Measurements from ENCODE around the gene SEMA6B.
"Not testable (repeated sequence)": the region's sequence is repeated elsewhere in the genome, so short reads cannot be mapped to it uniquely, and the experiment has no call there.

The SEMA6B gene

GRCh38 chr19:4559569-4559968 is at the start of gene SEMA6B:
Gene SEMA6B, minus strand, starts transcription at chr19:4559684. Its CDS starts 1,227 bp downstream, at chr19:4558457.
- no peak for DNase-seq (ENCODE audit: low read depth)

GRCh38 chr19:4606921-4607678 is 47.6 kb upstream of the SEMA6B start:
- DNase-seq (ENCODE audit: low read depth): no peak

GRCh38 chr19:4606181-4606580 is 46.7 kb upstream of the SEMA6B start:
- no peak for DNase-seq (ENCODE audit: low read depth)

GRCh38 chr19:4604912-4605311 is 45.4 kb upstream of the SEMA6B start:
- no peak for DNase-seq (ENCODE audit: low read depth)

GRCh38 chr19:4602915-4603314 is 43.4 kb upstream of the SEMA6B start:
- DNase-seq (ENCODE audit: low read depth): no peak

- DNase-seq (ENCODE audit: low read depth): no peak
These were observed 42.8 kb upstream of the SEMA6B start for GRCh38 chr19:4602173-4602788.

- no peak for DNase-seq (ENCODE audit: low read depth)
These were observed 41.4 kb upstream of the SEMA6B start for GRCh38 chr19:4600893-4601292.

- no peak for DNase-seq (ENCODE audit: low read depth)
These were observed 40.6 kb upstream of the SEMA6B start for GRCh38 chr19:4600082-4600481.

- DNase-seq (ENCODE audit: low read depth): no peak
These were observed 39.2 kb upstream of the SEMA6B start for GRCh38 chr19:4598712-4599111.

- no peak for DNase-seq (ENCODE audit: low read depth)
These were observed 38.6 kb upstream of the SEMA6B start for GRCh38 chr19:4597975-4598671.

GRCh38 chr19:4597278-4597974 is 37.9 kb upstream of the SEMA6B start:
- DNase-seq (ENCODE audit: low read depth): no peak

- DNase-seq (ENCODE audit: low read depth): no peak
These were observed 36.8 kb upstream of the SEMA6B start for GRCh38 chr19:4596033-4596904.

- not testable (repeated sequence) for DNase-seq (ENCODE audit: low read depth)
These were observed 35.7 kb upstream of the SEMA6B start for GRCh38 chr19:4595158-4595557.

GRCh38 chr19:4594201-4594600 is 34.7 kb upstream of the SEMA6B start:
- no peak for DNase-seq (ENCODE audit: low read depth)

- no peak for DNase-seq (ENCODE audit: low read depth)
These were observed 33.9 kb upstream of the SEMA6B start for GRCh38 chr19:4593409-4593851.

- DNase-seq (ENCODE audit: low read depth): no peak
These were observed 33.0 kb upstream of the SEMA6B start for GRCh38 chr19:4592445-4592844.

- no peak for DNase-seq (ENCODE audit: low read depth)
These were observed 31.8 kb upstream of the SEMA6B start for GRCh38 chr19:4591320-4591719.

- no peak for DNase-seq (ENCODE audit: low read depth)
These were observed 31.1 kb upstream of the SEMA6B start for GRCh38 chr19:4590559-4590958.

- DNase-seq (ENCODE audit: low read depth): no peak
These were observed 30.3 kb upstream of the SEMA6B start for GRCh38 chr19:4589579-4590410.

- DNase-seq (ENCODE audit: low read depth): no peak
These were observed 28.8 kb upstream of the SEMA6B start for GRCh38 chr19:4588291-4588761.
